ENCODE data around the gene TMEM132C.

The TMEM132C gene

GRCh38 chr12:128752386-128752785 lies 485.4 kb downstream of the TMEM132C start:
- no peak for DNase-seq (ENCODE audit: low read depth)
- TF ChIP-seq CTCF (IDR thresholded peaks at IDR 0.05; ENCODE audit: low read length, missing control alignments), result no peak
- no peak overlapping the region for H3K4me3 ChIP-seq (replicated peaks; ENCODE audit: low read depth, low read length)

- H3K4me3 ChIP-seq (replicated peaks; ENCODE audit: low read depth, low read length), result no peak overlapping the region
- DNase-seq (ENCODE audit: low read depth), result no peak
- TF ChIP-seq CTCF (IDR thresholded peaks at IDR 0.05; ENCODE audit: low read length, missing control alignments), result no peak
Measured at GRCh38 chr12:128753438-128753837, 486.5 kb downstream of the TMEM132C start.

- TF ChIP-seq CTCF (IDR thresholded peaks at IDR 0.05; ENCODE audit: low read length, missing control alignments), result no peak
- no peak overlapping the region for H3K4me3 ChIP-seq (replicated peaks; ENCODE audit: low read depth, low read length)
- DNase-seq (ENCODE audit: low read depth), result no peak
Measured at GRCh38 chr12:128754275-128754674, 487.3 kb downstream of the TMEM132C start.

GRCh38 chr12:128755566-128755965 lies 488.6 kb downstream of the TMEM132C start:
- no peak for DNase-seq (ENCODE audit: low read depth)
- no peak for TF ChIP-seq CTCF (IDR thresholded peaks at IDR 0.05; ENCODE audit: low read length, missing control alignments)

More at GRCh38 chr12:128755566-128755965, 488.6 kb downstream of the TMEM132C start:
- H3K4me3 ChIP-seq (replicated peaks; ENCODE audit: low read depth, low read length), result no peak overlapping the region
